ENCODE measurements around the gene ADAMTS10.
A peak's percentile ranks its signal among the peaks of the same experiment; 100 is the strongest.
"Not testable (repeated sequence)": the region's sequence is repeated elsewhere in the genome, so short reads cannot be mapped to it uniquely, and the experiment has no call there.

ADAMTS10 gene

GRCh38 chr19:8610041-8610935 lies at the start of gene ADAMTS10:
TSS of gene ADAMTS10 (minus strand) at chr19:8610715. CDS start at chr19:8605710, 5,005 bp downstream.
- no peak for DNase-seq (ENCODE audit: low read depth)

GRCh38 chr19:8659905-8660304 lies 49.4 kb upstream of the ADAMTS10 start:
- no peak for DNase-seq (ENCODE audit: low read depth)

- DNase-seq (ENCODE audit: low read depth): no peak
Observed at GRCh38 chr19:8657869-8658268, 47.4 kb upstream of the ADAMTS10 start.

GRCh38 chr19:8655340-8655709 lies 44.8 kb upstream of the ADAMTS10 start:
- no peak for DNase-seq (ENCODE audit: low read depth)

GRCh38 chr19:8654591-8655339 lies 44.2 kb upstream of the ADAMTS10 start:
- peak; percentile 56 for DNase-seq (ENCODE audit: low read depth)

GRCh38 chr19:8648240-8648639 lies 37.7 kb upstream of the ADAMTS10 start:
- no peak for DNase-seq (ENCODE audit: low read depth)

GRCh38 chr19:8643860-8644653 lies 33.5 kb upstream of the ADAMTS10 start:
- DNase-seq (ENCODE audit: low read depth): no peak

- no peak for DNase-seq (ENCODE audit: low read depth)
Observed at GRCh38 chr19:8642561-8642960, 32.0 kb upstream of the ADAMTS10 start.

GRCh38 chr19:8641908-8642547 lies 31.5 kb upstream of the ADAMTS10 start:
- peak; percentile 59 for DNase-seq (ENCODE audit: low read depth)

GRCh38 chr19:8641221-8641907 lies 30.8 kb upstream of the ADAMTS10 start:
- DNase-seq (ENCODE audit: low read depth): no peak

GRCh38 chr19:8640402-8641004 lies 30.0 kb upstream of the ADAMTS10 start:
- DNase-seq (ENCODE audit: low read depth): no peak

GRCh38 chr19:8639821-8640401 lies 29.4 kb upstream of the ADAMTS10 start:
- DNase-seq (ENCODE audit: low read depth): no peak

GRCh38 chr19:8638078-8638619 lies 27.6 kb upstream of the ADAMTS10 start:
- no peak for DNase-seq (ENCODE audit: low read depth)

- DNase-seq (ENCODE audit: low read depth): not testable (repeated sequence)
Observed at GRCh38 chr19:8637070-8637469, 26.6 kb upstream of the ADAMTS10 start.

GRCh38 chr19:8635422-8635821 lies 24.9 kb upstream of the ADAMTS10 start:
- peak; percentile 49 for DNase-seq (ENCODE audit: low read depth)

GRCh38 chr19:8631425-8631819 lies 20.9 kb upstream of the ADAMTS10 start:
- DNase-seq (ENCODE audit: low read depth): no peak

GRCh38 chr19:8630796-8631424 lies 20.4 kb upstream of the ADAMTS10 start:
- no peak for DNase-seq (ENCODE audit: low read depth)

- no peak for DNase-seq (ENCODE audit: low read depth)
Observed at GRCh38 chr19:8629996-8630683, 19.6 kb upstream of the ADAMTS10 start, which contains the start of gene NFILZ. TSS of gene NFILZ (plus strand) at chr19:8630633. CDS start at chr19:8676766, 46,133 bp downstream.

GRCh38 chr19:8629184-8629583 lies 18.7 kb upstream of the ADAMTS10 start:
- DNase-seq (ENCODE audit: low read depth): no peak
